Brain microvascular endothelial cell (primary cell): ENCODE data around the gene DYNC2H1.

Experiments
- DNase-seq: peaks from one replicate; pipeline ENCODE4 v3.0.0-alpha.2; 2020
- H3K27ac ChIP-seq: fragments of 250-450 bp; sonication (Bioruptor Pico); 2 replicates; pipeline ENCODE4 v1.5.1; 2020; ENCODE audit warnings: mild to moderate bottlenecking, moderate library complexity
- H3K27me3 ChIP-seq: fragments of 250-450 bp; sonication (Bioruptor Pico); replicated peaks from 2 replicates; pipeline ENCODE4 v1.5.1; 2020; ENCODE audit warnings: mild to moderate bottlenecking
- H3K36me3 ChIP-seq: fragments of 250-450 bp; sonication (Bioruptor Pico); replicated peaks from 2 replicates; pipeline ENCODE4 v1.5.1; 2020; ENCODE audit warnings: mild to moderate bottlenecking
- H3K4me3 ChIP-seq: 2 replicates; pipeline ENCODE4 v1.5.1; 2011; ENCODE audit warnings: low read depth, mild to moderate bottlenecking, control low read depth, low read length, moderate library complexity
- in situ Hi-C: cut with HindIII; loops from 2 replicates; pipeline ENCODE4 v1.10.0; 2017; ENCODE audit warnings: low sequenced_read_pairs, low pct_ligation_motif_present
- TF ChIP-seq, protein P1 (sequence below): IDR thresholded peaks from 2 replicates; pipeline ENCODE4 v1.5.1; 2011; ENCODE audit warnings: low read depth, mild to moderate bottlenecking, moderate library complexity, low read length, control low read depth, inconsistent platforms; ENCODE audit errors: missing control alignments

The DYNC2H1 gene

DNA sequence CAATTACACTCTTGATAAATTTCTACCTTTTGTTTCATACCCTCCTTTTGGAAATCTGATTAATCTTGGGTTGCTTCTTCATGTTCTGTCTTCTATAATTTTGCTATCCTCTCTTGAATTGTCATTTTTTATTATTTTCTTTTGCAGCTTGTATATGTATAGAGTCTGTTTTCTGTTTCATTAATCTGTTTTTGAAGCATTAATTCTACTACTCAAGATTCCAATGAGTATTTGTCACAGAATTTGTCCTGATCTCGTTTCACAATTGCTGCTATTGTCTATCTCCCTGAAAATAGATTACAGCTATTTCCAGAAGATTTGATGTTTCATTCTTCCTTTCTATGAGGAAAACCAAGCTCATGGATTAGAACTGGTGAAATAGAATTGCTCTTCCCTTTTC lies 406.1 kb downstream of the DYNC2H1 start:
- no peaks in the 10 kb centered on the region for H3K27me3 ChIP-seq
- TF ChIP-seq, protein P1, sequence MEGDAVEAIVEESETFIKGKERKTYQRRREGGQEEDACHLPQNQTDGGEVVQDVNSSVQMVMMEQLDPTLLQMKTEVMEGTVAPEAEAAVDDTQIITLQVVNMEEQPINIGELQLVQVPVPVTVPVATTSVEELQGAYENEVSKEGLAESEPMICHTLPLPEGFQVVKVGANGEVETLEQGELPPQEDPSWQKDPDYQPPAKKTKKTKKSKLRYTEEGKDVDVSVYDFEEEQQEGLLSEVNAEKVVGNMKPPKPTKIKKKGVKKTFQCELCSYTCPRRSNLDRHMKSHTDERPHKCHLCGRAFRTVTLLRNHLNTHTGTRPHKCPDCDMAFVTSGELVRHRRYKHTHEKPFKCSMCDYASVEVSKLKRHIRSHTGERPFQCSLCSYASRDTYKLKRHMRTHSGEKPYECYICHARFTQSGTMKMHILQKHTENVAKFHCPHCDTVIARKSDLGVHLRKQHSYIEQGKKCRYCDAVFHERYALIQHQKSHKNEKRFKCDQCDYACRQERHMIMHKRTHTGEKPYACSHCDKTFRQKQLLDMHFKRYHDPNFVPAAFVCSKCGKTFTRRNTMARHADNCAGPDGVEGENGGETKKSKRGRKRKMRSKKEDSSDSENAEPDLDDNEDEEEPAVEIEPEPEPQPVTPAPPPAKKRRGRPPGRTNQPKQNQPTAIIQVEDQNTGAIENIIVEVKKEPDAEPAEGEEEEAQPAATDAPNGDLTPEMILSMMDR, result no peak
- no peak overlapping the region for H3K27ac ChIP-seq
- H3K4me3 ChIP-seq, result no peak overlapping the region
- DNase-seq, result no peak
- in situ Hi-C loops, result no loop called here
- H3K36me3 ChIP-seq, result no peaks in the 10 kb centered on the region

DNA sequence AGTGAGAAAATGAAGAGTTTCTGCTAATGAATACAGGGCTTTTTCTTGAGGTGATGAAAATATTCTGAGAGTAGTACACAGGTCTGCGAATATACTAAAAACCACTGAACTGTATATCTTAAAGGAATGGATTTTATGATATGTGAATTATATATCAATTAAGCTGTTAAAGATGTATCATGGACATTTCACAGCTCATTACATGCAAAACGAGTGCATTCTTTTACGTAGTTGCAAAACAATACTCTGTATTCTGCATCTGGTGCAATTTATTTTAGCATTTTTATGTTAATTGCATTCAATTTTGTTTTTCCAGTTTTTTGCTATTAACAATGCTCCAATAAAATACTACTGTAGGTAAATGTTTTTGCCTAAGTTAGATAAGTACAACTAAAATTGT lies 411.6 kb downstream of the DYNC2H1 start:
- in situ Hi-C loops, result no loop called here
- TF ChIP-seq, protein P1, result no peak

DNA sequence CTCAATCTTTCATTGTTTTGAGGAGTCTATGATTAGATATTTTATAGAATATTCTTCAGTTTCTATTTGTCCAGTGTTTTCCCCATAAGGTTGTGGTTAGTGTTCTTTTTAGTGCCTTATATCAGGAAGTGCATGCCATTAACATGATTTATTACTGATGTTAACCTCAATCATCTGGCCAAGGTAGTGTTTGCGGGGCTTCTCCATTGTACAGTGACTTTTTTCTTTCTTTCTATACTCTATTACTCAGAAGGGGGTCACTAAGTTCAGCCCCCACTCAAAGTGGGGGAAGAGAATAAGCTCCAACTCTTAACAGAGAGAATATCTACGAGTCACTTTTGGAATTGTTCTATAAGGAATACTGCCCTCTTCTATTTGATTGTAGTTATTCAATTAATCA lies 415.8 kb downstream of the DYNC2H1 start:
- Histone ChIP-seq H3K36me3 (no peaks in the 10 kb centered on the region), H3K27me3 (no peaks in the 10 kb centered on the region), H3K27ac (peak overlapping the region; percentile 75), H3K4me3 (no peak overlapping the region)
- TF ChIP-seq, protein P1, result no peak
- peak; percentile 81 for DNase-seq
- in situ Hi-C loops, result no loop called here

More for the DNA sequence above, 411.6 kb downstream of the DYNC2H1 start:
- no peaks in the 10 kb centered on the region for H3K27me3 ChIP-seq
- no peaks in the 10 kb centered on the region for H3K36me3 ChIP-seq
- H3K27ac ChIP-seq, result no peak overlapping the region
- no peak for DNase-seq
- H3K4me3 ChIP-seq, result no peak overlapping the region

DNA sequence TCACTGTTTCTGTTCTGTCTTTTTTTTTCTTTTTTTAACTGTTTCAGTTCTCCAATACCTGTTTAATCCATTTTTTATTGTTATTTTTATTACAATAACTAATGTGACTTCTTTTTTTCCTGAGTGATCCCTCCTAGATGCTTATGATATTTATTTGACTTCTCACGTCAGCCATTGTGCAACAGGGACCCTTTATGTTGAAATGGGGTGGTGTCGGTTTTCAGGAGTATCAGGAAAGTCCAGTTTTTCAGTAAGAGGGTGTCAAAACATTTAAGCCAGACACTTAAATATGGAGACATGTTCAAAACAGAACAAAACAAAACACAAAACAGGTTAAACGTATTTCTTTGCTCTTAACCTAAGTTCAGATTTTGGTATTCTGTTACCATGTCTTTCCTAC lies 418.8 kb downstream of the DYNC2H1 start:
- TF ChIP-seq, protein P1, result no peak
- Histone ChIP-seq H3K27me3 (no peaks in the 10 kb centered on the region), H3K4me3 (no peak overlapping the region)

DNA sequence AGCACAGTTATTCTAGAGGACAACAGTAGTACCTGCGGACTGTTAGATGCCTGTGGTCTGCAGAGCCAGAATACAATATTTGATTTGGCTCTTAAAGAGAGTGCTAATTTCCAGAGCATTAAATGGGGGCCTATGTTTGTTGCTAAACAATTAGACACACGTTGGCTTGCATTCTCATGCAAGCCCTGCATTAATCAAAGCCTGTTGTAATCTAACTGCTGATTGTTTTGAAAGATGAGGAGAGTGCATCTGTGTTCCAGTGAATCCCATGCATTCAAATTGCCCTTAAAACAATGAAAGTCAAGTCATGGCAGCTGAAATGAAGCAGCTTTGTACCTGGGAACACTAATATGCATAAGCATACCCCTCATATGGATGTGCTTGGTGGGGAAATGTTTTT lies 419.4 kb downstream of the DYNC2H1 start:
- H3K4me3 ChIP-seq, result no peak overlapping the region
- peak overlapping the region; percentile 55 for H3K27ac ChIP-seq
- H3K27me3 ChIP-seq, result no peaks in the 10 kb centered on the region
- in situ Hi-C loops, result no loop called here
- TF ChIP-seq, protein P1, result no peak
- H3K36me3 ChIP-seq, result no peaks in the 10 kb centered on the region
- no peak for DNase-seq

More for the DNA sequence above, 418.8 kb downstream of the DYNC2H1 start:
- Histone ChIP-seq H3K36me3 (no peaks in the 10 kb centered on the region), H3K27ac (no peak overlapping the region)
- in situ Hi-C loops, result no loop called here
- no peak for DNase-seq

DNA sequence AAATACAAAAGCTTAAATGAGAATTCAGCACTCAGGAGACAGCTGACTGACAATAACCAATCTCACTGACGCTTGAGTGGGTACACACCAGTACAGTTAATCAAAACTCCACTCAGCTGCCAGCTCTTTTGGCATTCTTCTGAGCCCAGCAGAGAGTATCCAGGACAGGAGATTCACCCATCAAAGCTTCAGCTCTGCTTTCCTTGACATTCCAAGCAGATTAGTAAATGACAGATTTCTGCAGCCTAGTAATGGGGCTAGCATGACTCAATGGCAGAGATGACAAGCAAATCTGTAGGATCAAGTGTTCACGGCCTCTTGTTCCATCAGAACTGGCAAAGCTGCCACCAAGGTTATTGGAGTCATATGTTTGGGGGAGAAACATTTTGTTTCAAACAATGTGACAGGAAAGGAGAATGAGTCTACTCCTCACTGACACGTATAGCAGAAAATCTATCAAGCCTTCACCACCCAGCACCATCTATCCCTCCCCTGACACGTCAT lies 420.0 kb downstream of the DYNC2H1 start:
- H3K27ac ChIP-seq, result peak overlapping the region; percentile 55
- in situ Hi-C loops, result no loop called here
- DNase-seq, result peak; percentile 87

More for the DNA sequence above, 420.0 kb downstream of the DYNC2H1 start:
- H3K4me3 ChIP-seq, result no peak overlapping the region
- no peaks in the 10 kb centered on the region for H3K36me3 ChIP-seq
- TF ChIP-seq, protein P1, result no peak
- no peaks in the 10 kb centered on the region for H3K27me3 ChIP-seq
